Retina (tissue), 1 donor: ENCODE results near the gene QSER1.
"Not testable (repeated sequence)": the region's sequence is repeated elsewhere in the genome, so short reads cannot be mapped to it uniquely, and the experiment has no call there.

Source experiments
- DNase-seq: peaks from one replicate; pipeline ENCODE4 v3.0.0-alpha.2; 2016

Gene QSER1

DNA sequence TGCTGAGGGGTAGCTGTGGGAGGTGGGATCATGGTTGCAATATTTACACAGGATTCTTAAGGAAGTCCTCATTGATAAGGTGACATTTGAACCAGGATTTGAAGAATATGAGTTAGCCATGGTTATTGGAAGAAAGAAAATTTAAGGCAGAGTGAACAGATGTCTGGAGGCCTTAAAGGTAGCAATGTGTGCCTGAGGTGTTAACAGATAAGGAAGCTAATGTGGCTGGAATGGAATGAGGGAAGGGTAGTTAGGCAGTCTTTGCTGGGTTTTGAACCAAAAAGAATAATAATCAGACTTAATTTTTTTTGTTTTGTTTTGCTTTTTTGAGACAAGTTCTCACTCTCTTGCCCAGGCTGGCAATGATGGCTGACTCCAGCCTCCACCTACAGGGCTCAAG, 113.4 kb downstream of the QSER1 start:
- DNase-seq, result no peak

DNA sequence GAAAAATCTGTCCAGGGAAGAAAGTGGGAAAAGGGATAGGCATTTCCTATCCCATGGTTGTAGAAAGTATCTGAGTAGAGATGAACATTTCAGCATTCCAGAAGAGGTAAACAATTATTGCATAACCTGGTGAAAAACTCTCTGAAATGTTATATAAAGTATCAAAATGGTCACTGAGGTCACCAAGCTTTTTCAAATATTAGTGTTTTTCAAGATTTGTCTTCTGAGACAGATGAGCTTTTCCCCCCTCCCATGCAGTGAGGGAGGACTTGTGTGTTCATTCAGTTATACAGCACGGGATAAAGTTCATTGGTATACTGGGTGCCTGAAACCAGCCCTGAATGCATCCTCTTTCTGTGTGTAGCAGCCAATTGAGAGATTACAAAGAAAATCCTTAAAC, 121.1 kb downstream of the QSER1 start:
- no peak for DNase-seq

DNA sequence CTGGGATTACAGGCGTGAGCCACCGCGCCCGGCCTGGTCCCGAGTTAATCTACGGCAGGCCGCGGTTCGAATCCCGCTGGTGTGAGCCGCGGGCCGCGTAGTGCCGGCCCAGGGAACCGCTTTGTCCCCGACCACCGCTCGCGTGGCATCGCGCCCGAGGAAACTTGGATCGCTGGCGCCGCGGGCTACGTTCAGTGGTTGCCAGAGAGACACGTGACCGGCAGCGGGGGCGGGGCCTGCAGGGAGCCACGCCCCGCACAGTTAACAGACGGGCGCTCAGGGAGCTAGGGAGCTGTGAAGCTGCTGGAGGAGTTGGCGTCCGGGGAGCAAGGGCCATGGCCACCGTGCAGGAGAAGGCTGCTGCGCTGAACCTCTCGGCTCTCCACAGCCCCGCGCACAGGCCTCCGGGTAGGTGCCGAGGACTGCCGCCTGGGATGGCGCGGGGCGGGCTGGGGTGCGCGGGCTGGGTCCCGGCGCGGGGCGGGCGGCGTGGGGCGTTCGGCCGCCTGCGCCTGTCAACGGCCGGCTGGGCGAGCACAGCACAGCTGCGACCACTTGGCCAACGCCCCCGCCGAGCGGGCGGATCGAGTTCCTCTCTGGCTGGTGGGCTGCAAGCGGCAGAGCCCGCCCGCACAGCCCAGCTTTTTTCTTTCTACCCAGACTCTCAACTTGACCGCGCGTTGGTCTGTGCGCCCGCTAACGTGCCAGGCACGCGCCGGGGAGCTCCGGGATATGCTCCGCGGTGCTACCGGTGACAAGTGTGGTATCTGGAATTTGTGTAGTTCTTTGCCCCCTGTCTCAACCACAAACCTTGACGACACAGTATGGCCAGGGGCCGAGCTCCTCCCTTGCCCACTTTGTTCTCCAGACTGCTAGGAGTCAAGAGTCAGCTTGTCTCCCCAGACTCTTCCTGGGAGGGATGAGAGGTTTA, 123.3 kb downstream of the QSER1 start, which contains the start of gene DEPDC7:
Gene DEPDC7 (plus strand): TSS at position 258 of the 931 bp plus-strand sequence. CDS start 78 bp downstream, at position 336.
- peak; percentile 93 for DNase-seq

DNA sequence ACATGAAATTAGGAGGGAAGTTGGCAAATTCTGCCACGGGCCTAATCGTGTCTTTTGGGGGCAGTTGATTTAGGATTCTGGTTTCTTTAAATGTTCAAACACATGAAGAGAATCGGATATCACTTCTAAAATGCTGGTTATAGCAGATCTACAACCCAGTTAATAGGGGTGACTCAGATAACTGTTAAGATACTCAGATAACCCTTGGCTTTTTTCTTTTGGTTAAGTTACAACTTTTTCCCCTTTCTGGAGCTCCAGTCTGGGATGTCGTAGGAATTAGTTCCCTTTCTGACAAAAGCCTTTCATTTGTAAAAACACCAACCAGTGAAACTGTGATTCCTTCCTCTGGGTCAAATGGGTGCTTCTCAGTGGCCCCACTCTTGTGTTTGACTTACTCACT, 124.0 kb downstream of the QSER1 start:
- DNase-seq, result no peak

DNA sequence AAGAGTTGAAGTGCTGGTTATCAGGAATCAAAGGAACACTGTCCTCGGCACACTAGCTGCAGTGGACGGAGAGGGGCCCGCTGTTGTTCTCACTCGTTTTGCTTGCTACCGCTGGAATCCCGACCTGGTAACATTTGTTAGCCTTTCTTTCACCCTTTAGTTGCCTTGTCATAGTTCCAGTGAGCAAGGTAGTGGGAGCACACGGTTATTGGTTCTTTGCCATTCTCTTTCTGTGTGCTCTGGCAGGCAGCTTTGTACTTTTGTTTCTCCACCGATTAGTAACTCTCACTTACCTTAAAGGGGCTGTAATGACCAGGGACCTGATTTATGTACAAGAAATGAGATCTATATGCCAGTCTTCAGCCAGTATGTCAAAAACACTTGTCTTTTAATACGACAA, 124.9 kb downstream of the QSER1 start:
- no peak for DNase-seq

DNA sequence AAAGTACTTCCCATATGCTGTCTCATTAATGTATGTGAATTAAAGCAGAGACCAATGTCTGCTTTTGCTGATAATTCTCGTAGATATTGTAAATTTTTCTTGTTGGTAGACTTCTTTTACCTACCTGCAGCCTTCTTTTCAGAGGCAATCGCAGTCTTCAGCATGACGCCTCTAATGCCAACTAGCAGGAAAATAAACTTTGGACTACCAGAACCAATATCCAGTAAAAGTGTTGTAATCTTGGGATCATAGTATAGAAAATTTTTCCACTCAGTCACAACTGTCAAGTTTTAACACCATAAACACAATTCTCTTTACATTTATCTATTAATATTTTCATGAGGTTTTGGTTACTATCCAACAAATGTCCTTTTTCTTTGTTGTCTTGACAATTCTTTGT, 125.4 kb downstream of the QSER1 start:
- DNase-seq, result no peak

DNA sequence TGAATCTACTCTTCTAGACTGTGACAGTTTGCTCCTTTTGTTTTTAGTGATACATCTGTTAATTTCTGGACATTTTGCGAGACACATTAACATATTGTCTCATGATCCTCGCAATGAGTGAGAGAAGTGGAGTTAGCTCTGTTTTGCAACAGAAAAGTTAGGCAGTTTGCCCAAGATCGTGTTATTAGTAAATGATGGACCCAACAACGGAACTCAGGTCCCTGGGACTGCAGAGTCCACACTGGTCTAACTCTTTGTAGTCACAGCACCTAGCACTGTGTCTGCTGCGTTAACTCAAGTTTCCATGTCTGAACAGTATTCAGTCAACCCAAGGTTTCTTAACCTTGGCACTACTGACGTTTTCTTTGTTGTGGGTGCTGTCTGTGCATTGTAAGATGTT, 126.2 kb downstream of the QSER1 start:
- no peak for DNase-seq

DNA sequence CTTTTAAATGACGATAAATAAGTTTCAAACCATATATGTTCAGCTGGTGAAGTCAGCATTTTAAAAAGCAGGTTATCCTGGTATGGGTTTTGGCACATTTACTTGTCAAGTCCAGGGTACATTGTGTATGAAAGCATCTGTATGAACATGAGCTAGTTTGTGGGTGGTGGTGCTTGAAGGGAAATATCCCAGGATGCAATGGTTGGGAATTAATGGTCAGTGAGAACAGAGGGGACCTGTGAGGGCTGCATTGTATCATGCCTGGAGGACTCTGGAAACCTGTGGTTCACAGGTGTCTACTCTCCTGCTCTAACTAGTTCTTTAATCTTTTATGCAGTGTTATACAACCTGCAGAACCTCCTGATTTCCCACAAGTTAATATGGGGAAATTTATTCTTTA, 128.9 kb downstream of the QSER1 start:
- no peak for DNase-seq

DNA sequence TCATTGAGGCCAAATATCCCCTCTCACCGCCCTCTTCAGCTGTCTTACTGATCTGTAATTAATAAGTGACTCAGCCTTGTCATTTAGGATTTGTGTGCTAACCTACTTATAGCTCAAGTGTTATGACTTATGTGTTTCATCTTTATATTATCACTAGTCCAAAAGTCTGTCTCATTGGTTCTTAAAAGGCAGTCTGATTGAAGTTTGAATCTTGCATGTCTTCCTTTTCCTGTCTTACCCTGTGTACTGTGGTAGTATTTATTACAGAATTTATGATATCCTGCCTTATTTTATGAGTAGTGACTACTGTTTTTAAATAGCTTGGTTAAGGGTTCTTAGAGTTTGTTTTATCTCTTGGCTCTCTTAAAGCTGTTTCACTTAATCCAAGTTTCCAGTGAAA, 129.3 kb downstream of the QSER1 start:
- DNase-seq, result no peak

DNA sequence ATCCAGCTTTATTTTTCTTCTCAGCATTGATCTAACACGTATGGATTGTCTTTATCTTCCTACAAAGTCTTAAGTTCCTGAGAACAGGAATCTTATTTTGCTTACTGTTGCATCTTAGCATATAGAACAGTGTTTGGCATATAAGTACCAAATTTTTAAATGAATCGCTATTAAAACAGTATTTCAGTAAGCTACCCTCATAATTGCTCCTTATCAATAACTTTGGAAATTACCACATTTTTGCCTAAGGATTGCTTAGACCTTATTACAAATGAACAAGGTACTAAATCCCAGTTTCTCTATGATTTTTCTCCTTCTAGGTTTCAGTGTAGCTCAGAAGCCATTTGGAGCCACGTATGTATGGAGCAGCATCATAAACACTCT, 132.7 kb downstream of the QSER1 start:
- no peak for DNase-seq

DNA sequence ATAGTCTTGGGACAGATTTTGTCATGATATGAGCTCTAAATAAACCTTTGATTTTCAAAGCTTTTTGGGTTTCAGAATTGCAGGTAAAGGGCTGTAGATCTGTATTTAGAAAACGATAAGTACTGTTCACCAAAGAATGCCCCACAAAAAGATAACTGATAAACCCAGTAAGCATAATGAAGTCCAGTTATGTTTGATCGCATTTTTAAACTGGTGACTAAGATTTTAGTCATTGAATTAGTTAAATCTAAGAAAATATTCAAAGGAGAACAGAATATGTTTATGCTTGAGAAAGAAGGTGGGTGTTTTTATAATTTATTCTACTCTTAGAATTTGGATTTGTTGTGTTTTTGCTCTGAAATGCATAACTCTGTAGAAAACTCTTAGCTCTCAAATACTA, 134.6 kb downstream of the QSER1 start:
- no peak for DNase-seq

DNA sequence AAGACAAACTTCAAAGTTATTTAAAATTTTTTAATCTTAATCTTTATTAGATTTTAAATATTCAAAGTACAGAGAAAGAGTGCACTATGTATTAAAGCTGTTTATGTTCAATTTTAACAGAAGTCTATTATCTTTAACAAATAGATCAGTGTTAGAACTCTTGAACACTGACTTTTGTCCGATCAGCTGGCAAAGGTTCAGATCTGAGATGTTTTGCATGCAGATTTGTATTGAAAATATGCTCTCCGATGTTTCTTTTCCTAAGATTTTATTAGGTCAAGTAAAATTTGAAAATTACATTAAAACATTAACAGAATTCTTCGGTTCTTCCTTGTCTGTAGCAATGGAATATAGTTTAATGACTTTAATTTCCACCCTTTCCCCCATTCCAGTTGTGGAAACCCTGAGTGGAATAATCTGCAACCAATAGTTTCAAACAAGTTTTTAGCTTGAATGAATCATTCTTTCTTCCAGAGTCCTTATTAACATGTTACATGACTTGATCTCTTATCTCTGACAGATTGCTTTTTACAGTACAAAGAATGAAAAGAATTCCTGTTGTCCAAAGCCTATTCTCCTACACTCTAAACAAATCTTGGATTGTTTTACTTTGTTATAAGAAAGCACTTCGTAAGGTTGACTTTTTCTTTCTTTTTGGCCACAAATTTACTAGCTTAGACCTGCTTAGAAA, 135.4 kb downstream of the QSER1 start:
- DNase-seq, result no peak

DNA sequence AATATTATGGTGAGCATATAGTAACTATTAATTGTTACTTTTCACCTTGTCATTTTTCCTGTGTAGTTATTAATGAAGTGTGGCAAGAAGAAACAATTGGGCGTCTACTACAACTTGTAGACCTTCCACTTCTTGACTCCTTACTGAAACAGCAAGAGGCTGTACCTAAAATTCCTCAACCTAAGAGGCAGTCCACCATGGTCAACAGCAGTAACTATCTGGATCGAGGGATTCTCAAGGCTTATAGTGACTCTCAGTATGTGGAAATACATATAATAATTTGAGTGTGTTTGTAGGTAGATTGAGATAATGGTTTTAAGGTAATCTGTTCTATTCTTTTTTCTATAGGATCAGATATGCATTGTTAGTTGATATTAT, 135.9 kb downstream of the QSER1 start:
- no peak for DNase-seq

DNA sequence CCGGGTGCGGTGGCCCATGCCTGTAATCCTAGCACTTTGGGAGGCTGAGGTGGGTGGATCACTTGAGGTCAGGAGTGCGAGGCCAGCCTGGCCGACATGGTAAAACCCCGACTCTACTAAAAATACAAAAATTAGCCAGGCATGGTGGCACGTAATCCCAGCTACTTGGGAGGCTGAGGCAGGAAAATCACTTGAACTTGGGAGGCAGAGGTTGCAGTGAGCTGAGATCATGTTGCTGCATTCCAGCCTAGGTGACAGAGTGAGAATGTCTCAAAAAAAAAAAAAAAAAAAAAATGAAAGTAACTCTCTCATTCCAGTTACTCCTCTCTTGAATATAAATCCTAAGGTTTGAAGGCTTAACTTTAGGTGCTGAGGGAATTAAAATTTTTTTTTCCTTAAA, 136.6 kb downstream of the QSER1 start:
- not testable (repeated sequence) for DNase-seq
